ENCODE data around the gene PHLPP1.

GRCh38 chr18:62799977-62800376 lies 84.6 kb downstream of the PHLPP1 start:
- TF ChIP-seq CTCF (IDR thresholded peaks at IDR 0.05) (no peak), POLR2AphosphoS5 (IDR thresholded peaks at IDR 0.05) (no peak), POLR2A (IDR thresholded peaks at IDR 0.05) (no peak)

Data from upper lobe of left lung (tissue), 4 donors.